Esophagus (tissue), 2 donors: ENCODE measurements around the gene ARL16. TPM values are rescaled to one million over a fixed set of nuclear protein-coding genes. Genes with fewer than 3 reads are reported as not detected.

Experiments
- H3K27ac ChIP-seq, 2 donors: one replicate each; pipeline ENCODE4 v1.5.1; 2013; ENCODE audit warnings: low read depth in 2 of 2, mild to moderate bottlenecking in 2 of 2, inconsistent platforms in 1 of 2, low read length in 1 of 2, moderate library complexity in 1 of 2
- H3K27me3 ChIP-seq, 2 donors: one replicate each; pipeline ENCODE4 v1.6.1; 2013; ENCODE audit warnings: low read length in 2 of 2, control low read depth in 1 of 2, mild to moderate bottlenecking in 1 of 2; ENCODE audit not compliant: insufficient read depth in 2 of 2, control insufficient read depth in 1 of 2
- H3K36me3 ChIP-seq, 2 donors: one replicate each; pipeline ENCODE4 v1.6.1; 2013; ENCODE audit warnings: low read length in 1 of 2; ENCODE audit not compliant: control insufficient read depth in 2 of 2, insufficient read depth in 2 of 2
- H3K4me1 ChIP-seq, 2 donors: one replicate each; pipeline ENCODE4 v1.6.1; 2013; ENCODE audit warnings: low read length in 1 of 2; ENCODE audit not compliant: control insufficient read depth in 2 of 2, insufficient read depth in 2 of 2
- H3K4me3 ChIP-seq, 2 donors: one replicate each; pipeline ENCODE4 v1.5.1; 2013; ENCODE audit warnings: low read length in 2 of 2, mild to moderate bottlenecking in 2 of 2, low read depth in 1 of 2, moderate library complexity in 1 of 2
- H3K9me3 ChIP-seq, 2 donors: one replicate each; pipeline ENCODE4 v1.6.1; 2013; ENCODE audit warnings: mild to moderate bottlenecking in 2 of 2, low read depth in 1 of 2, low read length in 1 of 2, moderate library complexity in 1 of 2; ENCODE audit not compliant: control insufficient read depth in 2 of 2, insufficient read depth in 1 of 2
- WGBS, 2 donors: extraction: QIAGEN DNeasy Blood & Tissue Kit; methylation state at CpG; one replicate each; pipeline ENCODE4 v1.1.7; 2013; 5-methylcytosine and 5-hydroxymethylcytosine counted together
- polyA plus RNA-seq, 2 donors: library from polyadenylated mRNA; stranded (reverse); fragments of 200-250 nt; gene quantifications; one replicate each; pipeline ENCODE4 v1.2.3, GENCODE V29; 2013
- donor health status: healthy with polysubstance abuse.
- donor health status: Bipolar disorder and iron deficiency.

ARL16 gene
- polyA plus RNA-seq, 2 donors = 36.2 to 53.9 TPM

- Histone ChIP-seq H3K4me1 (peaks cover 0 to 14% of the 10 kb centered on the region in 2 donors), H3K27ac (no peak overlapping the region), H3K9me3 (no peaks in the 10 kb centered on the region), H3K4me3 (no peak overlapping the region), H3K36me3 (peaks cover 0 to 34% of the 10 kb centered on the region in 2 donors), H3K27me3 (no peaks in the 10 kb centered on the region)
- WGBS, 2 donors = 86% methylated on average over 31 to 32 of the region's 33 CpGs
Observed at GRCh38 chr17:81719410-81720266, 36.0 kb upstream of the ARL16 start.

- peaks cover 3 to 21% of the 10 kb centered on the region in 2 donors for H3K4me1 ChIP-seq
- no peak overlapping the region for H3K4me3 ChIP-seq
- no peak overlapping the region for H3K27ac ChIP-seq
- no peaks in the 10 kb centered on the region for H3K27me3 ChIP-seq
- WGBS, 2 donors = 96% methylated on average over 9 of the region's 9 CpGs
- H3K36me3 ChIP-seq = peaks cover 0 to 38% of the 10 kb centered on the region in 2 donors
- no peaks in the 10 kb centered on the region for H3K9me3 ChIP-seq
Observed at GRCh38 chr17:81717766-81718089, 34.1 kb upstream of the ARL16 start.

- H3K4me3 ChIP-seq = no peak overlapping the region
- H3K9me3 ChIP-seq = no peaks in the 10 kb centered on the region
- no peaks in the 10 kb centered on the region for H3K27me3 ChIP-seq
- 94 to 95% methylated on average over 24 to 25 of the region's 25 CpGs for WGBS, 2 donors
- H3K4me1 ChIP-seq = peaks cover 3 to 19% of the 10 kb centered on the region in 2 donors
- no peak overlapping the region for H3K27ac ChIP-seq
- H3K36me3 ChIP-seq = peaks cover 0 to 38% of the 10 kb centered on the region in 2 donors
Observed at GRCh38 chr17:81717049-81717765, 33.6 kb upstream of the ARL16 start.

GRCh38 chr17:81716674-81716996 is 33.0 kb upstream of the ARL16 start:
- peaks cover 0 to 38% of the 10 kb centered on the region in 2 donors for H3K36me3 ChIP-seq
- 90 to 92% methylated on average over 11 to 12 of the region's 12 CpGs for WGBS, 2 donors
- no peaks in the 10 kb centered on the region for H3K9me3 ChIP-seq

GRCh38 chr17:81715872-81716673 is 32.5 kb upstream of the ARL16 start:
- 86 to 88% methylated on average over 43 of the region's 43 CpGs for WGBS, 2 donors
- Histone ChIP-seq H3K4me1 (peaks cover 6 to 14% of the 10 kb centered on the region in 2 donors), H3K9me3 (no peaks in the 10 kb centered on the region), H3K27ac (no peak overlapping the region), H3K4me3 (no peak overlapping the region), H3K36me3 (peaks cover 0 to 38% of the 10 kb centered on the region in 2 donors), H3K27me3 (no peaks in the 10 kb centered on the region)

More at GRCh38 chr17:81716674-81716996, 33.0 kb upstream of the ARL16 start:
- H3K27me3 ChIP-seq = no peaks in the 10 kb centered on the region
- H3K4me3 ChIP-seq = no peak overlapping the region
- H3K27ac ChIP-seq = no peak overlapping the region
- H3K4me1 ChIP-seq = peaks cover 3 to 15% of the 10 kb centered on the region in 2 donors

- Histone ChIP-seq H3K27ac (no peak overlapping the region), H3K27me3 (no peaks in the 10 kb centered on the region), H3K36me3 (peaks cover 0 to 30% of the 10 kb centered on the region in 2 donors), H3K4me1 (peaks cover 13 to 21% of the 10 kb centered on the region in 2 donors), H3K4me3 (no peak overlapping the region), H3K9me3 (no peaks in the 10 kb centered on the region)
- 88 to 90% methylated on average over 28 to 32 of the region's 32 CpGs for WGBS, 2 donors
Observed at GRCh38 chr17:81715107-81715871, 31.7 kb upstream of the ARL16 start.

- Histone ChIP-seq H3K4me3 (no peak overlapping the region), H3K36me3 (peaks cover 0 to 27% of the 10 kb centered on the region in 2 donors), H3K27me3 (no peaks in the 10 kb centered on the region), H3K27ac (no peak overlapping the region), H3K4me1 (peaks cover 13 to 23% of the 10 kb centered on the region in 2 donors), H3K9me3 (no peaks in the 10 kb centered on the region)
- 92 to 94% methylated on average over 39 of the region's 39 CpGs for WGBS, 2 donors
Observed at GRCh38 chr17:81714412-81715106, 31.0 kb upstream of the ARL16 start.

GRCh38 chr17:81713556-81714411 is 30.2 kb upstream of the ARL16 start:
- 53 to 58% methylated on average over 34 to 36 of the region's 36 CpGs for WGBS, 2 donors
- H3K9me3 ChIP-seq = no peaks in the 10 kb centered on the region
- peak overlapping the region; percentile 56 to 85 for H3K4me3 ChIP-seq
- peaks cover 13 to 23% of the 10 kb centered on the region in 2 donors for H3K4me1 ChIP-seq
- H3K27me3 ChIP-seq = no peaks in the 10 kb centered on the region
- peak overlapping the region; percentile 29 to 65 for H3K27ac ChIP-seq
- peaks cover 0 to 26% of the 10 kb centered on the region in 2 donors for H3K36me3 ChIP-seq
